HG03439 (cell line): ENCODE results near the gene ALDH1L2.
"Not testable (repeated sequence)": the region's sequence is repeated elsewhere in the genome, so short reads cannot be mapped to it uniquely, and the experiment has no call there.

Source experiments
- ATAC-seq: cut with Tn5 transposase; IDR thresholded peaks from one replicate; pipeline ENCODE4 v1.9.1; 2021; ENCODE audit warnings: mild to moderate bottlenecking, moderate library complexity; ENCODE audit not compliant: unreplicated experiment

Gene ALDH1L2

GRCh38 chr12:104986022-104986941 lies 98.0 kb downstream of the ALDH1L2 start, which contains the start of gene NOPCHAP1:
TSS of gene NOPCHAP1 (plus strand) at chr12:104986316. CDS start at chr12:104986353, 37 bp downstream.
- peak; percentile 96 for ATAC-seq

GRCh38 chr12:104985206-104985605 lies 99.1 kb downstream of the ALDH1L2 start:
- ATAC-seq, result no peak

DNA sequence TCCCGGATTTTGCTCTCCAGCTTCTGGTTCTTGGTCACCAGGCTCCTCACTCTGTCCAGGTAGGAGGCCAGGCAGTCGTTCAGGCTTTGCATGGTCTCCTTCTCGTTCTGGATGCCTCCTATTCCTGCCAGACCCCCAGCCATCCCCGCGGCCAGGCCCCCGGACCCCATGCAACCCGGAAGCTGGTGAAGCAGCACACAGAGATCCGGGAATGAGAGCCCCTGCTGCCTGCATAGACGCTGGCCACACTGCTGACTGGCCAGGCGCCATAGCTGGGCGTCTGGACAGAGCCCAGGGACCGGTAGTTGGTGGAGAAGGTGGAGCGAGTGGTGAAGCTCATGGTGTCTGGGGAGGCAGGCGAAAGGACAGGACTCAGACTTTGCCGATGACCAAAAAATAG lies 106.6 kb downstream of the ALDH1L2 start:
- ATAC-seq, result not testable (repeated sequence)

DNA sequence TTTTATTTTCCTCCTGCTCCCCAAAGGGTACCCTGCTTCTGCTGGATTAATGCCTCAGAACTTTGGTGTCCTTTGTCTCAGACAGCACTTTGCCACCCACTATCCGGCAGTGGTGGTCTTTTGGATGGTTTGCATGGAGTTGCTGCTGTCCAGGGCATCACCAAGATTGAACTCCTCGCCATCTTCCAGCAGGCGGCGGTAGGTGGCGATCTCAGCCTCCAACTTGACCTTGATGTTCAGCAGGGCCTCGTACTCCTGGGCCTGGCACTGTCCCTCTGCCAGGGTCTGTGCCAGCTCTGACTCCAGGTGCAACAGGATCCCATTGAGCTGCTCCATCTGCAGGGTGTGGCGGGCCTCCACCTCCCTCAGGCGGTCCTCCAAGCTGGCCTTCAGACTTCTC lies 107.6 kb downstream of the ALDH1L2 start:
- ATAC-seq, result no peak

DNA sequence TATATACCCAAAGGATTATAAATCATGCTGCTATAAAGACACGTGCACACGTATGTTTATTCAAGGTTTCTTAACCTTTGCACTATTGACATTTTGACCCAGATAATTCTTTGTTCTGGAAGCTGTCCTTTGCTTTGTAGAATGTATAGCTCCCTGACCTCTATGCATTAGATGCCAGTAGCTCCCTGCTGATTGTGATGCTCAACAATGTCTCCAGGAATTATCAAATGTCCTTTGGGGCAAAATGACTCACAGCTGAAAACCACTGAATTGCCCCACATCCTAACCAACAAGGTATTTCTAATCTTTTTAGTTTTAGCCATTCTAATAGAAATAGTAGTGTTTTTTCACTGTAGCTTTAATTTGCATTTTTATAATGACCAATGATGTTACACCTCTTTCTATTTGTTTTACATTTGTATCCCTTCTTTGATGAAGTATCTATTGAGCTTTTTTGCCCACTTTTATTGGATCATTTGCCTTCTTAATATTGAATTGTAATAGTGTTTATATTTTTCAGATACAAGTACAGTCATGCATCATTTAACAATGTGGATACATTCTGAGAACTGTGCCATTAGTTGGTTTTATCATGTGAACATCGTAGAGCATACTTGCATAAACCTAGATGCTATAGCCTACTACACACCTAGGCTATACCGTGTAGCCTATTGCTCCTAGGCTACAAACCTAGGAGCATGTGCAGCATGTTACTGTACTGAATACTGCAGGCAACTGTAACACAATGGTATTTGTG lies 108.5 kb downstream of the ALDH1L2 start:
- ATAC-seq, result no peak

DNA sequence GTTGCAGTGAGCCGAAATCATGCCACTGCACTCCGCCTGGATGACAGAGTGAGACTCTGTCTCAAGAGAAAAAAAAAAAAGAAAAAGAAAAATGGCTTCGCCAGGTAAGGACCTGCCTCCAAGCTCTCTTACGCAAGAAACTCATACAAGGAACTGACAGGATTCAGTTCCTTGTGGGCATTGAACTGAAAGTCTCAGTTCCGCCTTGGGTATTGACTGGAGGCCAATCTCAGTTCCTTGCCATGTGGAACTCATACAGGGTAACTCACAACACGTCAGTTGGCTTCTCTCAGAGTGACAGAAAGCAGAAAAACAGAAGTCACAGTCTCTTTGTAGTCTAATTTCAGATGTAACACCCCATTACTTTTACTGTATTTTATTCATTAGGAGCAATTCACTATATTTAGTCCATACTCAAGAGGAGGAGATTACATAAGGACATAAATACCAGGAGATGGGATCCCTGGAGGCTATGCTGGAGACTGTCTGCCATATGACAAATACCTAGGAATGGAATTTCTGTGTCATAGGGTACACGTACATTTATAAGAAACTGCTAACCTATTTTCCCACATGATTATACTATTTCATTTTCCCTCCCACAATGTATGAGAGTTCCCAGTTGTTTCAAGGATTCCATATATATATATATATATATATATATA lies 109.5 kb downstream of the ALDH1L2 start:
- peak; percentile 99 for ATAC-seq

- ATAC-seq, result no peak
Observed at GRCh38 chr12:104973250-104973649, 111.0 kb downstream of the ALDH1L2 start.

DNA sequence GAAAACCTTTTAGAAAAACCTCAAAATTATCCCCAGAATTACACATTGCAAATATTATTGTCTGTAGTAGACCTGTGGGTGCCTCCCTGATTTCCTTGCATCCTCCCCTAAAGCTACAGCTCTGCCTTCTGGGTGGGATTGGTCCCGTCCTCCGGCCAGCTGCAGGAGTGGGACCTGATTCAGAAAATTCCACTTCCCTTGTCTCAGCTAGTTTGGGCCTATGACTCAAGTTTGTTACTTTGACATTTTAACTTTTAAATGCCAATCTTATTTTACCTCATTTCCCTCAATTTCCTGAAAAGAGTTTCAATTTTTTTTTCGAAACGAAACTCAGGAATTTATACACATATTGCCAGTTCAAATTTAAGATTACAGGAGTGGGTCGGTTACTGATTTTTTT lies 113.0 kb downstream of the ALDH1L2 start:
- ATAC-seq, result no peak
